PFSK-1 (cell line): ENCODE results near the gene TP53BP1.

ENCODE experiments used
- POLR2AphosphoS5 ChIP-seq: IDR thresholded peaks from 2 replicates; pipeline ENCODE4 v1.6.1; 2012; ENCODE audit warnings: low read depth, mild to moderate bottlenecking, control low read depth, low read length, moderate library complexity
- SIN3A ChIP-seq: IDR thresholded peaks from 2 replicates; pipeline ENCODE4 v1.6.1; 2012; ENCODE audit warnings: mild to moderate bottlenecking, low read length, moderate library complexity, borderline replicate concordance; ENCODE audit not compliant: insufficient read depth
- TAF1 ChIP-seq: IDR thresholded peaks from 2 replicates; pipeline ENCODE4 v1.6.1; 2012; ENCODE audit warnings: low read length, control low read depth, borderline replicate concordance; ENCODE audit not compliant: insufficient read depth

DNA sequence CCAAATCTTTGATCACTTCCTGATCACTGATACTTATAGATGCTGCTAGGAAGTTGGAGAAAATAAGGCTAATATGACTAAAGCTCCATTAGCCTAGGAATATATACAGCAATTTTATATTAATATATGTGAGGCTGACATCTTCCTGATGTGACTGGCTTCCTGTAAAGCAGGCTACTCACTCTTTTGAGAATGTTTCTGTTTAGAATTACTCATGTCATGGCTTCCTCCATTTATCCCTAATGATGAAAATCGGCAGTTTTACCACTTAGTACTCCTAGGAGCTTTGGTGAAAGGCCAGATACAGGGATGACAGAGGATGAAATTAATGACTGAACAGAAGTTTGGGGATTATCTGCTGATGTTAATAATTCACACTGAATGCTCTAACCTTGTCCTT, 20.6 kb upstream of the TP53BP1 start:
- no peak for TF ChIP-seq POLR2AphosphoS5
- TF ChIP-seq SIN3A = no peak
- TF ChIP-seq TAF1 = no peak
